Breast epithelium (tissue), 4 donors: ENCODE results near the gene DNAI2. TPM values are rescaled to one million over a fixed set of nuclear protein-coding genes. Genes with fewer than 3 reads are reported as not detected.

ENCODE experiments used
- DNase-seq, 2 donors: peaks; one replicate each; pipeline ENCODE4 v3.0.0-alpha.2; 2019; ENCODE audit warnings: low spot score in 2 of 2
- H3K27ac ChIP-seq, 2 donors: fragments of 200-600 bp; sonication (generic) in 1 of 2; one replicate each; pipeline ENCODE4 v1.5.1; 2016 to 2019; ENCODE audit warnings: mild to moderate bottlenecking in 1 of 2
- H3K27me3 ChIP-seq, 2 donors: fragments of 200-600 bp; sonication (generic) in 1 of 2; one replicate each; pipeline versions ENCODE4 v1.5.1 to v1.6.0; 2017 to 2019; ENCODE audit warnings: control low read depth in 1 of 2, mild to moderate bottlenecking in 1 of 2
- H3K36me3 ChIP-seq: fragments of 200-600 bp; one replicate; pipeline ENCODE4 v1.5.1; 2019
- H3K4me1 ChIP-seq, 2 donors: fragments of 200-600 bp; sonication (generic); one replicate each; pipeline ENCODE4 v1.5.1; 2016 to 2019; ENCODE audit warnings: control low read depth in 1 of 2
- H3K4me3 ChIP-seq, 3 donors: fragments of 200-600 bp; sonication (generic); 1 replicate in 2 of 3; 2 replicates in 1 of 3; pipeline ENCODE4 v1.5.1; 2016 to 2019; ENCODE audit warnings: mild to moderate bottlenecking in 3 of 3, moderate library complexity in 2 of 3
- H3K9me3 ChIP-seq, 2 donors: fragments of 200-600 bp; sonication (generic) in 1 of 2; one replicate each; pipeline ENCODE4 v1.5.1; 2016 to 2019; ENCODE audit warnings: control low read depth in 1 of 2
- CTCF ChIP-seq, 3 donors: fragments of 450-650 bp; IDR thresholded peaks; one replicate each; pipeline ENCODE4 v1.5.1; 2016 to 2017; ENCODE audit warnings: antibody characterized with exemption in 3 of 3, mild to moderate bottlenecking in 3 of 3, moderate library complexity in 3 of 3
- POLR2A ChIP-seq: fragments of 450-650 bp; IDR thresholded peaks from one replicate; pipeline ENCODE4 v1.6.1; 2016; ENCODE audit warnings: antibody characterized with exemption, mild to moderate bottlenecking, moderate library complexity
- POLR2AphosphoS5 ChIP-seq, 3 donors: sonication (generic); formaldehyde crosslinking; IDR thresholded peaks; one replicate each; pipeline ENCODE4 v1.6.1; 2017; ENCODE audit warnings: antibody characterized with exemption in 3 of 3
- intact Hi-C: fragments of 100-400 bp; cut with DNase I; formaldehyde crosslinking; loops from one replicate; pipeline ENCODE4 v1.15.1; 2023; ENCODE audit warnings: low total_unique reads
- total RNA-seq, 3 donors: library from RNA; depleted of rRNA; stranded (reverse); fragments of >200 nt; gene quantifications; one replicate each; pipeline ENCODE4 v1.1.0, GENCODE V29; 2016

The DNAI2 gene
- total RNA-seq, 3 donors from 2014 or later, result not detected

- H3K4me3 ChIP-seq, result no peak overlapping the region
- intact Hi-C loops, result no loop called here
- TF ChIP-seq CTCF (IDR thresholded peaks at IDR 0.05) (no peak), POLR2AphosphoS5 (IDR thresholded peaks at IDR 0.05) (no peak), POLR2A (no peak)
- no peaks in the 10 kb centered on the region for H3K4me1 ChIP-seq
- H3K27ac ChIP-seq, result no peak overlapping the region
- H3K27me3 ChIP-seq, result no peaks in the 10 kb centered on the region
- H3K9me3 ChIP-seq, result no peaks in the 10 kb centered on the region
- DNase-seq, result no peak
- H3K36me3 ChIP-seq, result no peaks in the 10 kb centered on the region
Measured at GRCh38 chr17:74245145-74245831, 28.7 kb upstream of the DNAI2 start.

GRCh38 chr17:74245871-74246270 is 28.2 kb upstream of the DNAI2 start:
- no peaks in the 10 kb centered on the region for H3K4me1 ChIP-seq
- intact Hi-C loops, result no loop called here
- no peak overlapping the region for H3K27ac ChIP-seq

GRCh38 chr17:74249590-74250270 is 24.3 kb upstream of the DNAI2 start:
- no peak for TF ChIP-seq POLR2A
- TF ChIP-seq CTCF (IDR thresholded peaks at IDR 0.05), result no peak
- TF ChIP-seq POLR2AphosphoS5 (IDR thresholded peaks at IDR 0.05), result no peak
- H3K4me1 ChIP-seq, result no peaks in the 10 kb centered on the region
- no peaks in the 10 kb centered on the region for H3K9me3 ChIP-seq
- no peak overlapping the region for H3K27ac ChIP-seq
- DNase-seq, result no peak
- no peaks in the 10 kb centered on the region for H3K27me3 ChIP-seq
- intact Hi-C loops, result no loop called here
- H3K36me3 ChIP-seq, result no peaks in the 10 kb centered on the region
- H3K4me3 ChIP-seq, result no peak overlapping the region

More at GRCh38 chr17:74245871-74246270, 28.2 kb upstream of the DNAI2 start:
- H3K4me3 ChIP-seq, result no peak overlapping the region
- H3K9me3 ChIP-seq, result no peaks in the 10 kb centered on the region
- TF ChIP-seq CTCF (IDR thresholded peaks at IDR 0.05) (no peak), POLR2AphosphoS5 (IDR thresholded peaks at IDR 0.05) (no peak), POLR2A (no peak)
- H3K36me3 ChIP-seq, result no peaks in the 10 kb centered on the region
- DNase-seq, result no peak
- no peaks in the 10 kb centered on the region for H3K27me3 ChIP-seq

GRCh38 chr17:74250324-74250995 is 23.6 kb upstream of the DNAI2 start:
- Histone ChIP-seq H3K4me1 (no peaks in the 10 kb centered on the region), H3K4me3 (no peak overlapping the region), H3K27ac (no peak overlapping the region), H3K27me3 (no peaks in the 10 kb centered on the region), H3K36me3 (no peaks in the 10 kb centered on the region), H3K9me3 (no peaks in the 10 kb centered on the region)
- TF ChIP-seq CTCF (IDR thresholded peaks at IDR 0.05) (no peak), POLR2A (no peak), POLR2AphosphoS5 (IDR thresholded peaks at IDR 0.05) (no peak)
- DNase-seq, result no peak
- intact Hi-C loops, result no loop called here

GRCh38 chr17:74251051-74251450 is 23.0 kb upstream of the DNAI2 start:
- Histone ChIP-seq H3K9me3 (no peaks in the 10 kb centered on the region), H3K27me3 (no peaks in the 10 kb centered on the region), H3K27ac (no peak overlapping the region), H3K36me3 (no peaks in the 10 kb centered on the region), H3K4me3 (no peak overlapping the region), H3K4me1 (no peaks in the 10 kb centered on the region)
- intact Hi-C loops, result no loop called here
- TF ChIP-seq POLR2AphosphoS5 (IDR thresholded peaks at IDR 0.05), result no peak
- TF ChIP-seq CTCF (IDR thresholded peaks at IDR 0.05), result no peak
- no peak for TF ChIP-seq POLR2A
- no peak for DNase-seq
